K562 (cell line): ENCODE data around the gene ASCC1. TPM values are rescaled to one million over a fixed set of nuclear protein-coding genes. Genes with fewer than 3 reads are reported as not detected.

Experiments used
- ADNP ChIP-seq: fragments of 200-800 bp; sonication (Bioruptor generic); IDR thresholded peaks from 2 replicates; pipeline ENCODE4 v1.6.1; 2016; ENCODE audit warnings: missing genetic modification characterization, missing compliant biosample characterization
- ARNT ChIP-seq, 2 experiments: fragments of 450-650 bp; IDR thresholded peaks; 2 replicates each; pipeline ENCODE4 v1.6.1; 2016; ENCODE audit warnings: mild to moderate bottlenecking in 1 of 2
- ATF6 ChIP-seq: sonication (generic); formaldehyde crosslinking; IDR thresholded peaks from 2 replicates; pipeline ENCODE4 v1.4.0; 2020; ENCODE audit warnings: mild to moderate bottlenecking, missing genetic modification reagents
- CGGBP1 ChIP-seq: fragments of 250-450 bp; sonication (Bioruptor Pico); IDR thresholded peaks from 2 replicates; pipeline ENCODE4 v1.9.0; 2021; ENCODE audit warnings: mild to moderate bottlenecking
- EGR1 ChIP-seq: fragments of 450-650 bp; conservative IDR thresholded peaks from 2 replicates; pipeline ENCODE4 v1.6.1; 2017; ENCODE audit warnings: mild to moderate bottlenecking
- ESRRA ChIP-seq: fragments of 450-650 bp; IDR thresholded peaks from 2 replicates; pipeline ENCODE4 v1.6.1; 2014; ENCODE audit warnings: low read depth, mild to moderate bottlenecking, moderate library complexity, borderline replicate concordance
- GMEB1 ChIP-seq: fragments of 250-450 bp; sonication (Bioruptor Pico); IDR thresholded peaks from 2 replicates; pipeline ENCODE4 v1.4.0; 2020; ENCODE audit warnings: mild to moderate bottlenecking
- GTF2F1 ChIP-seq: IDR thresholded peaks from 2 replicates; pipeline ENCODE4 v1.6.1; 2011; ENCODE audit warnings: low read depth, low read length, improper control_type of control experiment
- HMGN3 ChIP-seq: IDR thresholded peaks from 2 replicates; pipeline ENCODE4 v1.6.1; 2011; ENCODE audit warnings: borderline replicate concordance, low read depth, mild to moderate bottlenecking, mixed read lengths, low read length; ENCODE audit not compliant: insufficient read length; ENCODE audit errors: extremely low read depth
- KDM4B ChIP-seq, 2 experiments: fragments of 450-650 bp in 1 of 2; sonication (generic) in 1 of 2; IDR thresholded peaks; 2 replicates each; pipeline ENCODE4 v1.6.1; 2016 to 2017; ENCODE audit warnings: borderline replicate concordance in 2 of 2, antibody characterized with exemption in 1 of 2, low read depth in 1 of 2, mild to moderate bottlenecking in 1 of 2
- KLF16 ChIP-seq: IDR thresholded peaks from 2 replicates; pipeline ENCODE4 v1.6.1; 2016; ENCODE audit warnings: antibody characterized with exemption
- PHB2 ChIP-seq: fragments of 450-650 bp; IDR thresholded peaks from 2 replicates; pipeline ENCODE4 v1.6.1; 2017; ENCODE audit warnings: low read depth
- PTTG1 ChIP-seq: fragments of 450-650 bp; IDR thresholded peaks from 2 replicates; pipeline ENCODE4 v1.6.1; 2016; ENCODE audit warnings: low read depth, mild to moderate bottlenecking, missing genetic modification characterization, missing compliant biosample characterization
- PYGO2 ChIP-seq: fragments of 450-650 bp; IDR thresholded peaks from 2 replicates; pipeline ENCODE4 v1.6.1; 2016; ENCODE audit warnings: mild to moderate bottlenecking, missing genetic modification characterization, moderate library complexity, missing compliant biosample characterization
- TSHZ1 ChIP-seq: fragments of 250-450 bp; sonication (Bioruptor Pico); IDR thresholded peaks from 2 replicates; pipeline ENCODE4 v1.4.0; 2020; ENCODE audit warnings: mild to moderate bottlenecking, moderate library complexity
- ZNF174 ChIP-seq: fragments of 250-450 bp; sonication (Bioruptor Pico); IDR thresholded peaks from 2 replicates; pipeline ENCODE4 v1.4.0; 2020; ENCODE audit warnings: mild to moderate bottlenecking
- ZNF778 ChIP-seq: fragments of 450-650 bp; formaldehyde crosslinking; IDR thresholded peaks from 2 replicates; pipeline ENCODE4 v1.4.0; 2020; ENCODE audit warnings: mild to moderate bottlenecking, moderate library complexity
- ZSCAN32 ChIP-seq: fragments of 450-650 bp; formaldehyde crosslinking; IDR thresholded peaks from 2 replicates; pipeline ENCODE4 v1.4.0; 2020; ENCODE audit warnings: mild to moderate bottlenecking, moderate library complexity
- polyA plus RNA-seq, 8 experiments: library from polyadenylated mRNA; depleted of rRNA in 4 of 8; stranded (reverse) in 5 of 8; unstranded in 3 of 8; fragments of >200 nt; fragmentation: Nextera tagmentation in 2 of 8; fragmentation: Illumina TruSeq in 1 of 8; extraction: Ambion mirVana in 2 of 8; extraction: Trizol in 1 of 8; gene quantifications; 2 replicates each; pipeline versions ENCODE4 v1.2.1 to v1.2.3, GENCODE V29; 2011 to 2014; ENCODE audit warnings: inconsistent platforms in 1 of 8, missing spikeins in 1 of 8
- total RNA-seq, 7 experiments: library from RNA; depleted of rRNA in 6 of 7; stranded (reverse); fragments of >200 nt in 6 of 7; fragmentation: Illumina TruSeq in 2 of 7; extraction: Trizol in 2 of 7; gene quantifications; 2 replicates each; pipeline versions ENCODE4 v1.2.1 to v1.2.3, GENCODE V29; 2011 to 2021; ENCODE audit warnings: low replicate concordance in 1 of 7
- TF ChIP-seq, protein P1 (sequence below): fragments of 250-450 bp; sonication (Bioruptor Pico); IDR thresholded peaks from 2 replicates; pipeline ENCODE4 v1.5.0; 2022; ENCODE audit warnings: mild to moderate bottlenecking

ASCC1 gene
- total and polyA plus RNA-seq, 9 of the 15 experiments (the other 6 are each of a cell fraction or from before 2014, with no cell fraction given): 31.7 to 73.3 (median 52.8) TPM

GRCh38 chr10:72260239-72260975 lies 44.3 kb upstream of the ASCC1 start (continued):
- TF ChIP-seq CGGBP1 (CRISPR knock-in tag): no peak
- no peak for TF ChIP-seq GTF2F1
- TF ChIP-seq ZNF174 (CRISPR knock-in tag): no peak
- TF ChIP-seq ATF6 (CRISPR knock-in tag): no peak
- TF ChIP-seq PHB2: no peak
- peak; percentile 78 for TF ChIP-seq TSHZ1 (CRISPR knock-in tag)
- peak; percentile 94 for TF ChIP-seq HMGN3
- TF ChIP-seq, protein P1, sequence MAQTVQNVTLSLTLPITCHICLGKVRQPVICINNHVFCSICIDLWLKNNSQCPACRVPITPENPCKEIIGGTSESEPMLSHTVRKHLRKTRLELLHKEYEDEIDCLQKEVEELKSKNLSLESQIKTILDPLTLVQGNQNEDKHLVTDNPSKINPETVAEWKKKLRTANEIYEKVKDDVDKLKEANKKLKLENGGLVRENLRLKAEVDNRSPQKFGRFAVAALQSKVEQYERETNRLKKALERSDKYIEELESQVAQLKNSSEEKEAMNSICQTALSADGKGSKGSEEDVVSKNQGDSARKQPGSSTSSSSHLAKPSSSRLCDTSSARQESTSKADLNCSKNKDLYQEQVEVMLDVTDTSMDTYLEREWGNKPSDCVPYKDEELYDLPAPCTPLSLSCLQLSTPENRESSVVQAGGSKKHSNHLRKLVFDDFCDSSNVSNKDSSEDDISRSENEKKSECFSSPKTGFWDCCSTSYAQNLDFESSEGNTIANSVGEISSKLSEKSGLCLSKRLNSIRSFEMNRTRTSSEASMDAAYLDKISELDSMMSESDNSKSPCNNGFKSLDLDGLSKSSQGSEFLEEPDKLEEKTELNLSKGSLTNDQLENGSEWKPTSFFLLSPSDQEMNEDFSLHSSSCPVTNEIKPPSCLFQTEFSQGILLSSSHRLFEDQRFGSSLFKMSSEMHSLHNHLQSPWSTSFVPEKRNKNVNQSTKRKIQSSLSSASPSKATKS: no peak
- TF ChIP-seq KDM4B (IDR thresholded peaks at IDR 0.05; ENCODE audit: borderline replicate concordance in 2 of 2, low read depth in 1 of 2): peak in 1 of 2 experiments; percentile 46; a peak in 1 of 4 replicates
- TF ChIP-seq ADNP (tag): no peak
- peak; percentile 58 for TF ChIP-seq EGR1
- TF ChIP-seq ZSCAN32 (CRISPR knock-in tag): peak; percentile 71
- TF ChIP-seq ARNT (IDR thresholded peaks at IDR 0.05): no peak
- TF ChIP-seq ZNF778 (CRISPR knock-in tag): no peak
- TF ChIP-seq ESRRA: no peak
- peak; percentile 61 for TF ChIP-seq GMEB1 (CRISPR knock-in tag)
- no peak for TF ChIP-seq KLF16
- TF ChIP-seq PYGO2: peak; percentile 73; the same call in 1 of the 2 replicates
- TF ChIP-seq PTTG1: peak; percentile 68
